Measurements from ENCODE around the gene AP3D1. TPM values are rescaled to one million over a fixed set of nuclear protein-coding genes. Genes with fewer than 3 reads are reported as not detected.

Gene AP3D1
- total and polyA plus RNA-seq, 7 donors: 51.5 to 120 (median 81.3) TPM

DNA sequence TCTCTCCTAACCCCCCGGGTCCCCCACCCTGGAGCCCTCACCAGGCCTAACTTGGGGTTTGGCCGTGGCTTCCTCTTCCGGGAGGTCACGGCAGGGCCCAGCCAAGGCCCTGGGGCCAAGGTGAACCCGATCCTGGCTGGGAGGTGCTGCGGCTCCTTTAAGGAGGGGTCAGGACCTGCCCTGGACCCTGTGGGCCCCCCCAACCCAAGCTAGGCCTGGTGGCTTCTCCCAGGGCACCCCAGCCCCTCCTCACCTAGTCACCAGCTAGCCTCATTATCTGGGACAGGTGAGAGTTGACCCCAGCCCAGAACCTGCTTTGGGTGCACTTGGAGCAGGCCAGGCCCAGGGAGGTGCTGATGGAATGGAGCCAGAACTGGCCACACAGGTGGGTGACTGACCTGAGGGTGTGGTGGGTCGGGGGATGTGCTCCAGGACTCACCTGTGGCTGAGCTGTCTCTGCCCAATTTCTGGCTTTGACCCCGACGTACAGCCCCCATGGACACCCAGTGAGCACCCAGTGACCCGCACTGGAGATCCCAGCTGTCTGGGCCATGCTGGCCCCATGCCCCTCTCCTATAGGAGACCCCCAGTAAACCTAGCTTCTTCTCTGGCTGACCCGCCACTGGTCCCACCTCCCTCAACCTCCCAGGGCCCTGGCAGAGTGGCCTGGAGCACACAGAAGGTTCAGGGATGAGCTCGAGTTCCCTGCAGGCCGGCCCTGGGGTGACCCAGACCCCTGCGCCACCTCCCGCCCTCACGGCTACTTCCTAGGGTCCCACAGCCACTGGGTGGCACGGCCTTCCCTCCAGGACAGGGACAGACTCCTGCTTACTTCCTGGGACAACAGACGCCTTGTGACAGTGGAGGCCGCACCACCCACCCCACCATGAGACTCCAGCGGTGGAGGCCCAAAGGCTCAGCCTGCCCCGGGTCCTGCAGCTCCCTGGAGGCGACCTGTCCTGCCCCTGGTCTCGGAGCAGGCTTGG lies 93.6 kb downstream of the AP3D1 start:
- TF ChIP-seq, protein P1, sequence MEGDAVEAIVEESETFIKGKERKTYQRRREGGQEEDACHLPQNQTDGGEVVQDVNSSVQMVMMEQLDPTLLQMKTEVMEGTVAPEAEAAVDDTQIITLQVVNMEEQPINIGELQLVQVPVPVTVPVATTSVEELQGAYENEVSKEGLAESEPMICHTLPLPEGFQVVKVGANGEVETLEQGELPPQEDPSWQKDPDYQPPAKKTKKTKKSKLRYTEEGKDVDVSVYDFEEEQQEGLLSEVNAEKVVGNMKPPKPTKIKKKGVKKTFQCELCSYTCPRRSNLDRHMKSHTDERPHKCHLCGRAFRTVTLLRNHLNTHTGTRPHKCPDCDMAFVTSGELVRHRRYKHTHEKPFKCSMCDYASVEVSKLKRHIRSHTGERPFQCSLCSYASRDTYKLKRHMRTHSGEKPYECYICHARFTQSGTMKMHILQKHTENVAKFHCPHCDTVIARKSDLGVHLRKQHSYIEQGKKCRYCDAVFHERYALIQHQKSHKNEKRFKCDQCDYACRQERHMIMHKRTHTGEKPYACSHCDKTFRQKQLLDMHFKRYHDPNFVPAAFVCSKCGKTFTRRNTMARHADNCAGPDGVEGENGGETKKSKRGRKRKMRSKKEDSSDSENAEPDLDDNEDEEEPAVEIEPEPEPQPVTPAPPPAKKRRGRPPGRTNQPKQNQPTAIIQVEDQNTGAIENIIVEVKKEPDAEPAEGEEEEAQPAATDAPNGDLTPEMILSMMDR (IDR thresholded peaks at IDR 0.05): no peak
- Histone ChIP-seq H3K4me3 (no peak overlapping the region), H3K27ac (peak overlapping the region; percentile 97), H3K4me1 (peaks cover 49% of the 10 kb centered on the region), H3K27me3 (ENCODE audit: insufficient read depth in 3 of 3, low read length in 2 of 3) (no peaks in the 10 kb centered on the region), H3K9me3 (no peaks in the 10 kb centered on the region), H3K36me3 (ENCODE audit: insufficient read depth in 1 of 2, low read depth in 1 of 2) (no peaks in the 10 kb centered on the region)
- ATAC-seq: no peak
- WGBS, 3 donors: 83 to 86% (median 85%) methylated on average over 22 to 23 of the region's 23 CpGs
- DNase-seq: peak in 1 of 2 donors; percentile 62
- intact Hi-C loops (cut with DNase I): no loop called here

GRCh38 chr19:2056837-2057192 lies 94.6 kb downstream of the AP3D1 start:
- TF ChIP-seq, protein P1 (IDR thresholded peaks at IDR 0.05): no peak
- DNase-seq (peak in 1 of 2 donors; percentile 54), ATAC-seq (no peak)
- no peaks in the 10 kb centered on the region for H3K9me3 ChIP-seq
- intact Hi-C loops (cut with DNase I): no loop called here
- H3K36me3 ChIP-seq (ENCODE audit: insufficient read depth in 1 of 2, low read depth in 1 of 2): no peaks in the 10 kb centered on the region
- H3K4me1 ChIP-seq: peaks cover 40% of the 10 kb centered on the region
- 43 to 52% (median 46%) methylated on average over 5 of the region's 5 CpGs for WGBS, 3 donors
- no peak overlapping the region for H3K4me3 ChIP-seq
- H3K27ac ChIP-seq: peak overlapping the region; percentile 97
- H3K27me3 ChIP-seq (ENCODE audit: insufficient read depth in 3 of 3, low read length in 2 of 3): no peaks in the 10 kb centered on the region

DNA sequence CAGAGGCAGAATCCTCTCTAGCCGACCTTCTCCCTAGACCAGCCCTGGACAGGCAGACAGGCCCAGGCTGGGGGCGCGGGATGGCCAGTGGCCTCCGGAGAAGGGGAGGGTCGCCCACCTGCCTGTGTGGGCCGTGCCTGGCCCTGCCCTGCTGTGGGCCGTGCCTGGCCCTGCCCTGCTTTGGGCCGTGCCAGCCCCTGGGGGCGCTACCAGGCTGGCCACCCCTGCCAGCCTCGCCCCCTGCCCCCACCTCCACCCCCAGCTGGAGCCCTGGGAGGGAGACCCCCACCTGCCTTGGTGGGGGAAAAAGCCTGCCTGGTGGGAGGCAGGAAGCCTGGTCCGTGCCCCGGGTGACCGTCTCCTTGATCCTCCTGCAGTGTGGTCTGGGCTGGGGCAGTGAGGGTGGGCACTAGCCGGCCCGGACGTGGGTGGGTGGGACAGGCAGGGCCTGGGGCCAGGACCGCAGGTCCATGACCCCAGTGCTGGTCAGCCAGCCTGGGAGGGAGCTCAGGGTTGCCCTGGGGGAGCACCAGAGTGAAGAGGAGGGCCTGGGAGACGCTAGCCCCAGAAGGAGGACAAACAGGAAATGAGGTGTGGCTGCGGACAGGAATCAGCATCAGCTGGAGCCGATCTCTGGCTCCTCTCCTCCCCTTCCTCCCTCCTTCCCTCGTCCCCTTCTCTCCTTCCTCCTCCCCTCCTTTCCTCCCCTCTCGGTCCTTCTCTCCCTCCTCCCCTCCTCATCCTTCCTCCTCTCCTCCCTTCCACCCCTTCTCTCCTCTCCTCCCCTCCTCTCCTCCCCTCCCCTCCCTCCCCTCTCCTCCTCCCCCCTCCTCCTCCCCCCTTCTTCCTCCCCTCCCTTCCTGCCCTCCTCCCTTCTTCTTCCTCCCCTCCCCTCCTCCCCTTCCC lies 95.2 kb downstream of the AP3D1 start:
- Histone ChIP-seq H3K27me3 (ENCODE audit: insufficient read depth in 3 of 3, low read length in 2 of 3) (no peaks in the 10 kb centered on the region), H3K36me3 (ENCODE audit: insufficient read depth in 1 of 2, low read depth in 1 of 2) (no peaks in the 10 kb centered on the region), H3K4me1 (peaks cover 43% of the 10 kb centered on the region), H3K9me3 (no peaks in the 10 kb centered on the region), H3K4me3 (peak overlapping the region; percentile 57), H3K27ac (peak overlapping the region; percentile 81)
- intact Hi-C loops (cut with DNase I): no loop called here
- TF ChIP-seq, protein P1 (IDR thresholded peaks at IDR 0.05): no peak
- DNase-seq: peak; percentile 64 to 77
- no peak for ATAC-seq
- 27 to 34% (median 31%) methylated on average over 18 to 22 of the region's 22 CpGs for WGBS, 3 donors

- no peak for DNase-seq
These were observed 96.6 kb downstream of the AP3D1 start for GRCh38 chr19:2054763-2055162.

More at GRCh38 chr19:2054763-2055162, 96.6 kb downstream of the AP3D1 start:
- Histone ChIP-seq H3K9me3 (no peaks in the 10 kb centered on the region), H3K4me1 (peaks cover 32% of the 10 kb centered on the region), H3K27me3 (ENCODE audit: insufficient read depth in 3 of 3, low read length in 2 of 3) (no peaks in the 10 kb centered on the region), H3K4me3 (no peak overlapping the region), H3K27ac (peak overlapping the region; percentile 44), H3K36me3 (ENCODE audit: insufficient read depth in 1 of 2, low read depth in 1 of 2) (no peaks in the 10 kb centered on the region)
- ATAC-seq: no peak
- TF ChIP-seq, protein P1 (IDR thresholded peaks at IDR 0.05): no peak
- intact Hi-C loops (cut with DNase I): no loop called here
- WGBS, 3 donors: 61 to 75% (median 67%) methylated on average over 8 of the region's 8 CpGs
